Measurements from ENCODE around the gene AVEN. TPM values are rescaled to one million over a fixed set of nuclear protein-coding genes. Genes with fewer than 3 reads are reported as not detected.
"Not testable (repeated sequence)": the region's sequence is repeated elsewhere in the genome, so short reads cannot be mapped to it uniquely, and the experiment has no call there.

AVEN gene
- total and polyA plus RNA-seq, 2 donors (not counting 3 experiments of a cell fraction or from before 2014, with no cell fraction given): 7.7 to 23.3 TPM

GRCh38 chr15:34023907-34024306, 15.1 kb downstream of the AVEN start:
- H3K27ac ChIP-seq (ENCODE audit: insufficient read depth, low read depth, low read length): no peak overlapping the region
- no peaks in the 10 kb centered on the region for H4K20me1 ChIP-seq (replicated peaks; ENCODE audit: control insufficient read depth, extremely low read depth, insufficient read depth, low read length)
- DNase-seq (ENCODE audit: low read depth, low spot score): no peak
- no peak for FAIRE-seq
- H3K9me3 ChIP-seq (replicated peaks; ENCODE audit: control insufficient read depth, insufficient read depth, low read length): no peaks in the 10 kb centered on the region
- H3K4me1 ChIP-seq (ENCODE audit: control insufficient read depth, extremely low read depth, insufficient read depth, low read length): no peaks in the 10 kb centered on the region
- CTCF ChIA-PET: no interaction called here
- dilution Hi-C loops (cut with MboI; ENCODE audit: extremely low pct_ligation_motif_present, low sequenced_read_pairs): no loop called here
- H3K9me1 ChIP-seq (replicated peaks; ENCODE audit: control insufficient read depth, extremely low read depth, insufficient read depth, low read length): no peaks in the 10 kb centered on the region
- BruUV-seq (replicated peaks): no TSS peak
- H3K27me3 ChIP-seq (ENCODE audit: control insufficient read depth in 2 of 2, insufficient read depth in 2 of 2, low read length in 2 of 2): no peaks in the 10 kb centered on the region
- H3K4me2 ChIP-seq (ENCODE audit: insufficient read depth, low read length): no peak overlapping the region
- H3K79me2 ChIP-seq (ENCODE audit: control insufficient read depth, insufficient read depth, low read length): peaks cover 9% of the 10 kb centered on the region
- H3K9ac ChIP-seq (replicated peaks; ENCODE audit: extremely low read depth, insufficient read depth, low read length): no peak overlapping the region
- intact Hi-C loops (cut with micrococcal nuclease): no loop called here
- H2AFZ ChIP-seq (ENCODE audit: low read depth, low read length): no peak overlapping the region
- no peaks in the 10 kb centered on the region for H3K36me3 ChIP-seq (ENCODE audit: control insufficient read depth in 2 of 2, extremely low read depth in 1 of 2, insufficient read depth in 2 of 2, low read length in 2 of 2)
- TF ChIP-seq CTCF (IDR thresholded peaks at IDR 0.05; ENCODE audit: extremely low read depth in 1 of 2, insufficient read depth in 1 of 2, low read depth in 1 of 2, low read length in 2 of 2) (no peak), EZH2 (IDR thresholded peaks at IDR 0.05; ENCODE audit: borderline replicate concordance, low read depth, low read length, severe bottlenecking) (no peak), FOS (IDR thresholded peaks at IDR 0.05; ENCODE audit: borderline replicate concordance, insufficient read depth, low read length) (no peak)
- H3K4me3 ChIP-seq (replicated peaks in 1 of 3; ENCODE audit: insufficient read depth in 1 of 3, low read depth in 1 of 3, low read length in 3 of 3): no peak overlapping the region
- POLR2A ChIA-PET: no interaction called here

GRCh38 chr15:34019369-34019990, 19.5 kb downstream of the AVEN start:
- POLR2A ChIA-PET: no interaction called here
- no peak for FAIRE-seq

GRCh38 chr15:34018738-34019137, 20.3 kb downstream of the AVEN start:
- H3K36me3 ChIP-seq (ENCODE audit: control insufficient read depth in 2 of 2, extremely low read depth in 1 of 2, insufficient read depth in 2 of 2, low read length in 2 of 2); H3K9me1 ChIP-seq (replicated peaks; ENCODE audit: control insufficient read depth, extremely low read depth, insufficient read depth, low read length); H3K27ac ChIP-seq (ENCODE audit: insufficient read depth, low read depth, low read length); H3K4me3 ChIP-seq (replicated peaks in 1 of 3; ENCODE audit: insufficient read depth in 1 of 3, low read depth in 1 of 3, low read length in 3 of 3); DNase-seq (ENCODE audit: low read depth, low spot score); H2AFZ ChIP-seq (ENCODE audit: low read depth, low read length); POLR2A ChIA-PET; H3K79me2 ChIP-seq (ENCODE audit: control insufficient read depth, insufficient read depth, low read length); BruUV-seq (replicated peaks); intact Hi-C loops (cut with micrococcal nuclease); H3K4me1 ChIP-seq (ENCODE audit: control insufficient read depth, extremely low read depth, insufficient read depth, low read length); dilution Hi-C loops (cut with MboI; ENCODE audit: extremely low pct_ligation_motif_present, low sequenced_read_pairs); H3K4me2 ChIP-seq (ENCODE audit: insufficient read depth, low read length); FAIRE-seq; H3K9ac ChIP-seq (replicated peaks; ENCODE audit: extremely low read depth, insufficient read depth, low read length); H4K20me1 ChIP-seq (replicated peaks; ENCODE audit: control insufficient read depth, extremely low read depth, insufficient read depth, low read length); H3K27me3 ChIP-seq (ENCODE audit: control insufficient read depth in 2 of 2, insufficient read depth in 2 of 2, low read length in 2 of 2); H3K9me3 ChIP-seq (replicated peaks; ENCODE audit: control insufficient read depth, insufficient read depth, low read length): not testable (repeated sequence)
- CTCF ChIA-PET: interaction anchor here (2.4 kb wide), 1 partner anchor 9 kb away, joined by 6 read pairs; no protein-coding TSS in a partner anchor

More at GRCh38 chr15:34019369-34019990, 19.5 kb downstream of the AVEN start:
- no TSS peak for BruUV-seq (replicated peaks)
- Histone ChIP-seq H3K36me3 (ENCODE audit: control insufficient read depth in 2 of 2, extremely low read depth in 1 of 2, insufficient read depth in 2 of 2, low read length in 2 of 2) (no peaks in the 10 kb centered on the region), H3K79me2 (ENCODE audit: control insufficient read depth, insufficient read depth, low read length) (no peaks in the 10 kb centered on the region), H3K4me3 (replicated peaks in 1 of 3; ENCODE audit: insufficient read depth in 1 of 3, low read depth in 1 of 3, low read length in 3 of 3) (no peak overlapping the region), H4K20me1 (replicated peaks; ENCODE audit: control insufficient read depth, extremely low read depth, insufficient read depth, low read length) (no peaks in the 10 kb centered on the region), H3K4me1 (ENCODE audit: control insufficient read depth, extremely low read depth, insufficient read depth, low read length) (no peaks in the 10 kb centered on the region), H3K27me3 (ENCODE audit: control insufficient read depth in 2 of 2, insufficient read depth in 2 of 2, low read length in 2 of 2) (no peaks in the 10 kb centered on the region), H3K9me1 (replicated peaks; ENCODE audit: control insufficient read depth, extremely low read depth, insufficient read depth, low read length) (no peaks in the 10 kb centered on the region), H3K9ac (replicated peaks; ENCODE audit: extremely low read depth, insufficient read depth, low read length) (no peak overlapping the region), H3K4me2 (ENCODE audit: insufficient read depth, low read length) (no peak overlapping the region), H3K9me3 (replicated peaks; ENCODE audit: control insufficient read depth, insufficient read depth, low read length) (no peaks in the 10 kb centered on the region), H2AFZ (ENCODE audit: low read depth, low read length) (no peak overlapping the region), H3K27ac (ENCODE audit: insufficient read depth, low read depth, low read length) (no peak overlapping the region)
- TF ChIP-seq MYC (IDR thresholded peaks at IDR 0.05; ENCODE audit: low read depth, low read length) (no peak), MAX (IDR thresholded peaks at IDR 0.05; ENCODE audit: insufficient read depth, insufficient read length) (no peak), POLR2A (IDR thresholded peaks at IDR 0.05; ENCODE audit: low read depth, low read length) (no peak)
- CTCF ChIA-PET: interaction anchor here (2.4 kb wide), 1 partner anchor 10 kb away, joined by 6 read pairs; no protein-coding TSS in a partner anchor
- intact Hi-C loops (cut with micrococcal nuclease): no loop called here
- dilution Hi-C loops (cut with MboI; ENCODE audit: extremely low pct_ligation_motif_present, low sequenced_read_pairs): no loop called here
- DNase-seq (ENCODE audit: low read depth, low spot score): no peak

Measured in endothelial cell of umbilical vein (primary cell).